HG02623 (cell line): ENCODE measurements around the gene DEFB113.
"Not testable (repeated sequence)": the region's sequence is repeated elsewhere in the genome, so short reads cannot be mapped to it uniquely, and the experiment has no call there.

ENCODE experiments used
- ATAC-seq: cut with Tn5 transposase; IDR thresholded peaks from one replicate; pipeline ENCODE4 v1.9.1; 2021; ENCODE audit warnings: moderate library complexity; ENCODE audit not compliant: unreplicated experiment

The DEFB113 gene

GRCh38 chr6:49969605-49970004 is at the start of gene DEFB113:
Gene DEFB113, minus strand, starts transcription at chr6:49969625. Its CDS starts 0 bp downstream, at chr6:49969625.
- ATAC-seq, result no peak

GRCh38 chr6:50007819-50008218 is 38.4 kb upstream of the DEFB113 start:
- ATAC-seq, result no peak

- no peak for ATAC-seq
Measured at GRCh38 chr6:50003139-50003538, 33.7 kb upstream of the DEFB113 start.

- no peak for ATAC-seq
Measured at GRCh38 chr6:49995278-49995677, 25.9 kb upstream of the DEFB113 start.

GRCh38 chr6:49988900-49989299 is 19.5 kb upstream of the DEFB113 start:
- ATAC-seq, result no peak

- ATAC-seq, result no peak
Measured at GRCh38 chr6:49987749-49988148, 18.3 kb upstream of the DEFB113 start.

GRCh38 chr6:49986551-49986950 is 17.1 kb upstream of the DEFB113 start:
- no peak for ATAC-seq

GRCh38 chr6:49982046-49982445 is 12.6 kb upstream of the DEFB113 start:
- ATAC-seq, result no peak

GRCh38 chr6:49980898-49981297 is 11.5 kb upstream of the DEFB113 start:
- ATAC-seq, result peak; percentile 48

GRCh38 chr6:49979584-49979983 is 10.2 kb upstream of the DEFB113 start:
- ATAC-seq, result no peak

- peak; percentile 39 for ATAC-seq
Measured at GRCh38 chr6:49978332-49979226, 9.2 kb upstream of the DEFB113 start.

- no peak for ATAC-seq
Measured at GRCh38 chr6:49966823-49967222, 2.6 kb downstream of the DEFB113 start.

GRCh38 chr6:49966334-49966733 is 3.1 kb downstream of the DEFB113 start:
- no peak for ATAC-seq

GRCh38 chr6:49964064-49964463 is 5.4 kb downstream of the DEFB113 start, which contains the start of gene DEFB114:
Gene DEFB114, minus strand, starts transcription at chr6:49964164. Its CDS starts 59 bp downstream, at chr6:49964105.
- ATAC-seq, result no peak

- ATAC-seq, result no peak
Measured at GRCh38 chr6:49958180-49958579, 11.2 kb downstream of the DEFB113 start.

- ATAC-seq, result no peak
Measured at GRCh38 chr6:49955847-49956246, 13.6 kb downstream of the DEFB113 start.

- ATAC-seq, result no peak
Measured at GRCh38 chr6:49951926-49952325, 17.5 kb downstream of the DEFB113 start.

- ATAC-seq, result no peak
Measured at GRCh38 chr6:49950415-49950751, 19.0 kb downstream of the DEFB113 start.

- no peak for ATAC-seq
Measured at GRCh38 chr6:49949062-49949461, 20.4 kb downstream of the DEFB113 start.

GRCh38 chr6:49946835-49947234 is 22.6 kb downstream of the DEFB113 start:
- no peak for ATAC-seq

GRCh38 chr6:49944068-49944467 is 25.4 kb downstream of the DEFB113 start:
- not testable (repeated sequence) for ATAC-seq

GRCh38 chr6:49939993-49940498 is 29.4 kb downstream of the DEFB113 start:
- ATAC-seq, result no peak
